GM23338 (cell line): Measurements from ENCODE around the gene SLC16A7. TPM values are rescaled to one million over a fixed set of nuclear protein-coding genes. Genes with fewer than 3 reads are reported as not detected.

Source experiments
- ATAC-seq: fragments of 200-7000 bp; cut with Tn5 transposase; 3 replicates; pipeline ENCODE4 v1.9.1; 2020
- DNase-seq: peaks from one replicate; pipeline ENCODE4 v3.0.0-alpha.2; 2015; ENCODE audit warnings: low spot score
- H2AFZ ChIP-seq: fragments of 200-600 bp; sonication (generic); 2 replicates; pipeline ENCODE4 v1.8.0; 2016; ENCODE audit warnings: antibody characterized with exemption, mild to moderate bottlenecking, moderate library complexity
- H3F3A ChIP-seq: fragments of 200-600 bp; sonication (generic); replicated peaks from 2 replicates; pipeline ENCODE4 v1.8.0; 2017; ENCODE audit warnings: antibody characterized with exemption, mixed run types, low read depth
- H3K27ac ChIP-seq: fragments of 200-600 bp; sonication (generic); 2 replicates; pipeline ENCODE4 v1.6.1; 2016; ENCODE audit warnings: low read depth
- H3K27me3 ChIP-seq: fragments of 200-600 bp; sonication (generic); 2 replicates; pipeline ENCODE4 v1.8.0; 2016; ENCODE audit warnings: mild to moderate bottlenecking, mixed run types, moderate library complexity; ENCODE audit not compliant: insufficient read depth
- H3K36me3 ChIP-seq: fragments of 200-600 bp; sonication (generic); 2 replicates; pipeline ENCODE4 v1.8.0; 2016; ENCODE audit warnings: mild to moderate bottlenecking; ENCODE audit not compliant: insufficient read depth
- H3K4me1 ChIP-seq: fragments of 200-600 bp; sonication (generic); 2 replicates; pipeline ENCODE4 v1.8.0; 2016; ENCODE audit warnings: mild to moderate bottlenecking, moderate library complexity; ENCODE audit not compliant: insufficient read depth
- H3K4me2 ChIP-seq: fragments of 200-600 bp; sonication (generic); 2 replicates; pipeline ENCODE4 v1.7.1; 2017; ENCODE audit warnings: mixed run types
- H3K4me3 ChIP-seq: fragments of 200-600 bp; sonication (generic); 2 replicates; pipeline ENCODE4 v1.6.1; 2016; ENCODE audit warnings: mixed run types
- H3K79me2 ChIP-seq: fragments of 200-600 bp; sonication (generic); replicated peaks from 2 replicates; pipeline ENCODE4 v1.8.0; 2017; ENCODE audit warnings: mild to moderate bottlenecking; ENCODE audit not compliant: insufficient read depth
- H3K9me2 ChIP-seq: fragments of 200-600 bp; sonication (generic); 2 replicates; pipeline ENCODE4 v1.8.0; 2017; ENCODE audit not compliant: insufficient read depth
- H4K20me1 ChIP-seq: fragments of 200-600 bp; sonication (generic); replicated peaks from 2 replicates; pipeline ENCODE4 v1.8.0; 2017; ENCODE audit warnings: mild to moderate bottlenecking; ENCODE audit not compliant: insufficient read depth
- H3K27ac Mint-ChIP-seq: 2 replicates; pipeline ENCODE4 v1.8.0; 2020; ENCODE audit warnings: inconsistent platforms, mild to moderate bottlenecking, moderate library complexity, mixed read lengths
- H3K27me3 Mint-ChIP-seq: 3 replicates; pipeline ENCODE4 v1.8.0; 2022; ENCODE audit warnings: low read depth, mild to moderate bottlenecking, moderate library complexity, mixed read lengths, inconsistent platforms; ENCODE audit not compliant: insufficient read depth, poor library complexity
- H3K36me3 Mint-ChIP-seq: 3 replicates; pipeline ENCODE4 v1.8.0; 2021; ENCODE audit warnings: low read depth, mild to moderate bottlenecking, inconsistent platforms, moderate library complexity, mixed read lengths
- H3K4me1 Mint-ChIP-seq: 3 replicates; pipeline ENCODE4 v1.8.0; 2020; ENCODE audit warnings: mild to moderate bottlenecking, inconsistent platforms, mixed read lengths
- H3K4me3 Mint-ChIP-seq: 3 replicates; pipeline ENCODE4 v1.8.0; 2021; ENCODE audit warnings: moderate library complexity, mild to moderate bottlenecking, inconsistent platforms, mixed read lengths
- H3K9me3 Mint-ChIP-seq: 3 replicates; pipeline ENCODE4 v1.8.0; 2020; ENCODE audit warnings: moderate library complexity, mild to moderate bottlenecking, inconsistent platforms, mixed read lengths
- CREB1 ChIP-seq: fragments of 250-450 bp; sonication (Bioruptor Pico); IDR thresholded peaks from 2 replicates; pipeline ENCODE4 v1.5.0; 2020; ENCODE audit warnings: low read depth, mild to moderate bottlenecking, moderate library complexity
- CTCF ChIP-seq, 2 experiments: fragments of 200-600 bp in 1 of 2; sonication (generic) in 1 of 2; conservative IDR thresholded peaks; 2 replicates each; pipeline versions ENCODE4 v1.5.1 to v1.6.1; 2016 to 2017; ENCODE audit warnings: antibody characterized with exemption in 2 of 2, low read depth in 2 of 2, mild to moderate bottlenecking in 2 of 2, moderate library complexity in 1 of 2
- ETS1 ChIP-seq: IDR thresholded peaks from 2 replicates; pipeline ENCODE4 v1.6.1; 2016; ENCODE audit warnings: antibody characterized with exemption
- EZH2 ChIP-seq: fragments of 200-600 bp; sonication (generic); IDR thresholded peaks from one replicate; pipeline ENCODE4 v1.8.0; 2017; ENCODE audit warnings: antibody characterized with exemption, mild to moderate bottlenecking, low read depth; ENCODE audit not compliant: unreplicated experiment
- EZH2phosphoT487 ChIP-seq: fragments of 200-600 bp; sonication (generic); IDR thresholded peaks from one replicate; pipeline ENCODE4 v1.8.1; 2018; ENCODE audit warnings: antibody characterized with exemption; ENCODE audit not compliant: unreplicated experiment
- JUNB ChIP-seq: IDR thresholded peaks from one replicate; pipeline ENCODE4 v1.6.1; 2016; ENCODE audit warnings: antibody characterized with exemption; ENCODE audit not compliant: unreplicated experiment
- NANOG ChIP-seq: IDR thresholded peaks from 2 replicates; pipeline ENCODE4 v1.6.1; 2016; ENCODE audit warnings: antibody characterized with exemption, borderline replicate concordance
- POLR2AphosphoS5 ChIP-seq: IDR thresholded peaks from 2 replicates; pipeline ENCODE4 v1.6.1; 2016; ENCODE audit warnings: antibody characterized with exemption, low read depth
- REST ChIP-seq: IDR thresholded peaks from one replicate; pipeline ENCODE4 v1.6.1; 2018; ENCODE audit warnings: antibody characterized with exemption; ENCODE audit not compliant: unreplicated experiment
- STAT1 ChIP-seq: IDR thresholded peaks from one replicate; pipeline ENCODE4 v1.6.1; 2016; ENCODE audit warnings: antibody characterized with exemption; ENCODE audit not compliant: unreplicated experiment
- ZNF114 ChIP-seq: fragments of 250-450 bp; sonication (Bioruptor Pico); IDR thresholded peaks from 2 replicates; pipeline ENCODE4 v1.5.0; 2020; ENCODE audit warnings: mild to moderate bottlenecking, moderate library complexity
- ZNF331 ChIP-seq: fragments of 250-450 bp; sonication (Bioruptor Pico); IDR thresholded peaks from 2 replicates; pipeline ENCODE4 v1.5.0; 2020; ENCODE audit warnings: low read depth, mild to moderate bottlenecking, moderate library complexity
- ZNF462 ChIP-seq: fragments of 250-450 bp; sonication (Bioruptor Pico); IDR thresholded peaks from 2 replicates; pipeline ENCODE4 v1.5.0; 2020; ENCODE audit warnings: mild to moderate bottlenecking, moderate library complexity
- polyA plus RNA-seq: library from polyadenylated mRNA; unstranded; fragments of >200 nt; fragmentation: Nextera tagmentation; extraction: Ambion mirVana; gene quantifications from 2 replicates; pipeline ENCODE4 v1.2.1, GENCODE V29; 2016
- total RNA-seq: library from RNA; depleted of rRNA; stranded (reverse); fragments of >200 nt; shearing (Covaris generic); gene quantifications from 2 replicates; pipeline ENCODE4 v1.2.3, GENCODE V29; 2014

SLC16A7 gene
- total and polyA plus RNA-seq, 2 experiments from 2014 or later = 2.8 to 4.3 TPM

- H3K27ac Mint-ChIP-seq = no peak overlapping the region
- no peaks in the 10 kb centered on the region for H3K36me3 ChIP-seq
- no peaks in the 10 kb centered on the region for H4K20me1 ChIP-seq
- H3K9me3 Mint-ChIP-seq = no peaks in the 10 kb centered on the region
- H3K4me3 Mint-ChIP-seq = no peak overlapping the region
- H3K9me2 ChIP-seq = no peaks in the 10 kb centered on the region
- H3K4me1 ChIP-seq = no peaks in the 10 kb centered on the region
- no peak overlapping the region for H3K4me3 ChIP-seq
- no peak overlapping the region for H2AFZ ChIP-seq
- no peaks in the 10 kb centered on the region for H3F3A ChIP-seq
- no peak overlapping the region for H3K4me2 ChIP-seq
- no peak overlapping the region for H3K27ac ChIP-seq
- TF ChIP-seq STAT1 (no peak), CREB1 (no peak), ETS1 (no peak), NANOG (no peak), POLR2AphosphoS5 (no peak), REST (no peak), EZH2phosphoT487 (no peak), EZH2 (no peak), ZNF114 (CRISPR knock-in tag) (no peak), CTCF (conservative IDR thresholded peaks at IDR 0.05; ENCODE audit: low read depth in 2 of 2) (no peak), ZNF462 (no peak), ZNF331 (CRISPR knock-in tag) (no peak), JUNB (no peak)
- H3K27me3 ChIP-seq = no peaks in the 10 kb centered on the region
- DNase-seq (no peak), ATAC-seq (no peak)
- no peaks in the 10 kb centered on the region for H3K27me3 Mint-ChIP-seq
- no peaks in the 10 kb centered on the region for H3K79me2 ChIP-seq
- no peaks in the 10 kb centered on the region for H3K36me3 Mint-ChIP-seq
- no peaks in the 10 kb centered on the region for H3K4me1 Mint-ChIP-seq
These were observed 21.4 kb upstream of the SLC16A7 start for GRCh38 chr12:59574406-59574805.
